ENCODE measurements around the gene LHFPL2.

DNA sequence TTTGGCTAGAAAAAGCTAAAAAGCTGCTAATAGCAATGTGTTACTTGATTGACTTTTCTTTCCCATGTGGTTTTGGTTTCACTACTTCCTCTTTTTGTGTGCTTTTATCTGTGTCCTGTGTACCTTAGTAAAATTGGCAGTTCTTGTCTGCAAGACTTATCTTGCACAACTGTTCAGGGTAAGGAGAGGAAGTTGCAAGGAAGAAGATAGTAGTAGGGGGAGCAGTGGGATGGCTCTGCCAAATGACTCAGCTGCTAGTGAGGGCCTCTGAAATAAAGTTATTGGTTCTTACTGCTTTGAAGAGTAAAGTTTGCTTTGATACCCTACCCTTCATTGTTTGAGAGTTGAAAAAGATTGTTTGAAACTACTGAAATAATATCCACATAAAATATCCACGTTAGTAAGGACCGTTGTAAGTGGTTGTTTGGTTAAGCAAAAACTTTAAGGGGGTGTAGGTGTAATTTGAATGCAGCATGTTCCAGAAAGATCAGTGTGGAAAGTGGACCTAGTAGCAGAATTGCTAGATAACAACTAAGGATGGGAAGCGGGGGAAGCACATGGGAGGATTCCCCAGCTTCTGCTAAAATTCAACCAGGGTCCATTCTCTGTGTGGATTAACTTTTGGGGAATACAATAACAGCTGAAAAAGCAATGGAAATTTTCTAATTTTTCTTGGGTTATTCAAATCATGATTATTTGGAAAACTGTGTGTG lies 164.6 kb downstream of the LHFPL2 start:
- no peak for TF ChIP-seq CTCF (IDR thresholded peaks at IDR 0.05 in 8 of 11, conservative IDR thresholded peaks at IDR 0.05 in 3 of 11)
- TF ChIP-seq POLR2A (IDR thresholded peaks at IDR 0.05), result no peak
- peak in 1 of 3 donors; percentile 39 for TF ChIP-seq POLR2AphosphoS5 (IDR thresholded peaks at IDR 0.05)

Data from spleen (tissue), 7 donors.